Thyroid gland (tissue), 4 donors: Measurements from ENCODE around the gene TSHZ2.

Experiments used
- POLR2A ChIP-seq, 2 donors: fragments of 450-650 bp; IDR thresholded peaks; one replicate each; pipeline ENCODE4 v1.6.1; 2017; ENCODE audit warnings: antibody characterized with exemption in 2 of 2, mild to moderate bottlenecking in 2 of 2, moderate library complexity in 1 of 2
- TF ChIP-seq, protein P1 (sequence below), 6 experiments: fragments of 200-600 bp in 3 of 6; fragments of 450-650 bp in 3 of 6; sonication (generic) in 3 of 6; IDR thresholded peaks; one replicate each; pipeline ENCODE4 v1.5.1; 2016 to 2019; ENCODE audit warnings: antibody characterized with exemption in 6 of 6, mild to moderate bottlenecking in 2 of 6, inconsistent platforms in 1 of 6, moderate library complexity in 1 of 6

GRCh38 chr20:53324816-53325215 lies 352.7 kb downstream of the TSHZ2 start:
- TF ChIP-seq, protein P1, sequence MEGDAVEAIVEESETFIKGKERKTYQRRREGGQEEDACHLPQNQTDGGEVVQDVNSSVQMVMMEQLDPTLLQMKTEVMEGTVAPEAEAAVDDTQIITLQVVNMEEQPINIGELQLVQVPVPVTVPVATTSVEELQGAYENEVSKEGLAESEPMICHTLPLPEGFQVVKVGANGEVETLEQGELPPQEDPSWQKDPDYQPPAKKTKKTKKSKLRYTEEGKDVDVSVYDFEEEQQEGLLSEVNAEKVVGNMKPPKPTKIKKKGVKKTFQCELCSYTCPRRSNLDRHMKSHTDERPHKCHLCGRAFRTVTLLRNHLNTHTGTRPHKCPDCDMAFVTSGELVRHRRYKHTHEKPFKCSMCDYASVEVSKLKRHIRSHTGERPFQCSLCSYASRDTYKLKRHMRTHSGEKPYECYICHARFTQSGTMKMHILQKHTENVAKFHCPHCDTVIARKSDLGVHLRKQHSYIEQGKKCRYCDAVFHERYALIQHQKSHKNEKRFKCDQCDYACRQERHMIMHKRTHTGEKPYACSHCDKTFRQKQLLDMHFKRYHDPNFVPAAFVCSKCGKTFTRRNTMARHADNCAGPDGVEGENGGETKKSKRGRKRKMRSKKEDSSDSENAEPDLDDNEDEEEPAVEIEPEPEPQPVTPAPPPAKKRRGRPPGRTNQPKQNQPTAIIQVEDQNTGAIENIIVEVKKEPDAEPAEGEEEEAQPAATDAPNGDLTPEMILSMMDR (IDR thresholded peaks at IDR 0.05), result no peak
- TF ChIP-seq POLR2A (IDR thresholded peaks at IDR 0.05), result no peak
